HepG2 (cell line): ENCODE results near the gene PRRC2A. TPM values are rescaled to one million over a fixed set of nuclear protein-coding genes. Genes with fewer than 3 reads are reported as not detected.

Experiments used
- AKAP8 ChIP-seq: sonication (generic); formaldehyde crosslinking; IDR thresholded peaks from 2 replicates; pipeline ENCODE4 v1.5.1; 2020; ENCODE audit warnings: mild to moderate bottlenecking, missing genetic modification reagents
- ARNT ChIP-seq: fragments of 450-650 bp; IDR thresholded peaks from 2 replicates; pipeline ENCODE4 v1.6.1; 2017
- DMAP1 ChIP-seq: IDR thresholded peaks from 2 replicates; pipeline ENCODE4 v1.6.1; 2016
- ESRRA ChIP-seq: sonication (generic); formaldehyde crosslinking; IDR thresholded peaks from 2 replicates; pipeline ENCODE4 v1.5.1; 2020; ENCODE audit warnings: mild to moderate bottlenecking, low read depth, missing genetic modification reagents
- IKZF4 ChIP-seq: sonication (generic); formaldehyde crosslinking; IDR thresholded peaks from 2 replicates; pipeline ENCODE4 v1.5.1; 2020; ENCODE audit warnings: borderline replicate concordance, mild to moderate bottlenecking, low read depth, missing genetic modification reagents; ENCODE audit errors: not compliant biosample characterization
- KLF12 ChIP-seq: sonication (generic); formaldehyde crosslinking; IDR thresholded peaks from 2 replicates; pipeline ENCODE4 v1.4.0; 2020; ENCODE audit warnings: missing genetic modification reagents, borderline replicate concordance
- MTA3 ChIP-seq: sonication (generic); formaldehyde crosslinking; IDR thresholded peaks from 2 replicates; pipeline ENCODE4 v1.4.0; 2020; ENCODE audit warnings: missing genetic modification reagents
- PCBP1 ChIP-seq: fragments of 200-400 bp; formaldehyde crosslinking; IDR thresholded peaks from 2 replicates; pipeline ENCODE4 v1.6.1; 2017; ENCODE audit warnings: mild to moderate bottlenecking, low read depth, low read length, borderline replicate concordance
- TARDBP ChIP-seq: sonication (generic); formaldehyde crosslinking; IDR thresholded peaks from 2 replicates; pipeline ENCODE4 v1.8.0; 2022; ENCODE audit warnings: mild to moderate bottlenecking, missing genetic modification reagents
- THAP11 ChIP-seq: IDR thresholded peaks from 2 replicates; pipeline ENCODE4 v1.6.1; 2016; ENCODE audit warnings: missing biosample characterization, missing genetic modification reagents
- ZNF530 ChIP-seq: sonication (generic); formaldehyde crosslinking; IDR thresholded peaks from 2 replicates; pipeline ENCODE4 v1.5.0; 2020; ENCODE audit warnings: low read depth, mild to moderate bottlenecking, missing genetic modification reagents
- ZNF550 ChIP-seq: sonication (generic); formaldehyde crosslinking; IDR thresholded peaks from 2 replicates; pipeline ENCODE4 v1.4.0; 2020; ENCODE audit warnings: mild to moderate bottlenecking, missing genetic modification reagents, borderline replicate concordance
- ZNF773 ChIP-seq: sonication (generic); formaldehyde crosslinking; IDR thresholded peaks from 2 replicates; pipeline ENCODE4 v1.4.0; 2020; ENCODE audit warnings: missing genetic modification reagents, borderline replicate concordance
- ZNF792 ChIP-seq: IDR thresholded peaks from 2 replicates; pipeline ENCODE4 v1.6.1; 2016
- polyA plus RNA-seq, 8 experiments: library from polyadenylated mRNA; depleted of rRNA in 3 of 8; stranded (reverse) in 7 of 8; unstranded in 1 of 8; fragments of >200 nt; fragmentation: Illumina TruSeq in 4 of 8; extraction: Trizol in 4 of 8; gene quantifications; 2 replicates each; pipeline versions ENCODE4 v1.2.1 to v1.2.3, GENCODE V29; 2011 to 2016; ENCODE audit warnings: low read depth in 4 of 8, missing spikeins in 1 of 8, mixed read lengths in 1 of 8; ENCODE audit not compliant: insufficient read depth in 1 of 8
- total RNA-seq, 5 experiments: library from RNA; depleted of rRNA; stranded (reverse); fragments of >200 nt; fragmentation: Illumina TruSeq; extraction: Trizol; gene quantifications; 2 replicates each; pipeline ENCODE4 v1.2.3, GENCODE V29; 2016; ENCODE audit warnings: low read depth in 1 of 5
- TF ChIP-seq, protein P1 (sequence below): sonication (generic); formaldehyde crosslinking; IDR thresholded peaks from 2 replicates; pipeline ENCODE4 v1.5.0; 2020; ENCODE audit warnings: mild to moderate bottlenecking, missing genetic modification reagents, borderline replicate concordance
- TF ChIP-seq, protein P2 (sequence below): IDR thresholded peaks from 2 replicates; pipeline ENCODE4 v1.6.1; 2016; ENCODE audit warnings: mild to moderate bottlenecking
- TF ChIP-seq, protein P3 (sequence below): sonication (generic); formaldehyde crosslinking; IDR thresholded peaks from 2 replicates; pipeline ENCODE4 v1.4.0; 2020; ENCODE audit warnings: mild to moderate bottlenecking, missing genetic modification reagents
- TF ChIP-seq, protein P4 (sequence below), 2 experiments: fragments of 450-650 bp in 1 of 2; sonication (generic) in 1 of 2; formaldehyde crosslinking; IDR thresholded peaks; 2 replicates each; pipeline versions ENCODE4 v1.5.0 to v1.8.0; 2020 to 2022; ENCODE audit warnings: mild to moderate bottlenecking in 1 of 2, missing genetic modification reagents in 1 of 2
- TF ChIP-seq, protein P5 (sequence below): sonication (generic); formaldehyde crosslinking; IDR thresholded peaks from 2 replicates; pipeline ENCODE4 v1.8.0; 2022; ENCODE audit warnings: mild to moderate bottlenecking, missing genetic modification reagents, moderate library complexity
- TF ChIP-seq, protein P6 (sequence below): sonication (generic); formaldehyde crosslinking; IDR thresholded peaks from 2 replicates; pipeline ENCODE4 v1.8.0; 2022; ENCODE audit warnings: missing genetic modification reagents, low read depth, mild to moderate bottlenecking, borderline replicate concordance

PRRC2A gene
- total and polyA plus RNA-seq, 2 of the 13 experiments (the other 11 are each of a cell fraction or from before 2014, with no cell fraction given) = 38.9 to 47.4 TPM

DNA sequence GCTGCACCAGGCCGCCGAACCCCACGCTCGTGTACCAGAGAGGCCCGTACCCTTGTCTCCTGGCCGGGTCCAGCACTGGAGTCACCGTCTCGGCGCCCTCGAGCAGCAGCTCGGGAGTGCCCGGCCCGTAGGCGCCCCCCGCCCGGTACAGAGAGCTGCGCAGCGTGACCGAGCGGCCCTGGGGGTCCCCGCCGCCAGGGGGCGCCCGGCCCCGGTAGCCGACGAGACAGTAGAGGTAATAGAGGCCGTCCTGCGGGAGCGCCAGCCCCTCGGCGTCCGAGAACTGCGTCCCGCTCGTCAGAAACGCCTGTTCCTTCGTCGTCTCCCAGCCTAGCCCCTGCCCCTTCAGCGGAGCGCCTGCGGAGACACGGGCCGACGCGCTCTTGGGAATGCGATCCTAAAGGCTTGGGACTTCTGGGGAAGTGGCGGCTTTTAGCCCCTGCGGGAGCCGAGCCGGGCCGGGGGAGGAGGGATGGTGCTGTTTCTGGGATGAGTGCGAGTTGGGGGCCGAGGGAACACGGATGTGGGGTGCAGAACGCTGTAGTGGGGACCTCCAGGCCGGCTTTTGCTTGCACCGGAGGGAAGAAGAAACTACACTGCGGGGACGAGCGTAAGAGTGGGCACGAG, 39.6 kb upstream of the PRRC2A start (continued):
- TF ChIP-seq, protein P1, sequence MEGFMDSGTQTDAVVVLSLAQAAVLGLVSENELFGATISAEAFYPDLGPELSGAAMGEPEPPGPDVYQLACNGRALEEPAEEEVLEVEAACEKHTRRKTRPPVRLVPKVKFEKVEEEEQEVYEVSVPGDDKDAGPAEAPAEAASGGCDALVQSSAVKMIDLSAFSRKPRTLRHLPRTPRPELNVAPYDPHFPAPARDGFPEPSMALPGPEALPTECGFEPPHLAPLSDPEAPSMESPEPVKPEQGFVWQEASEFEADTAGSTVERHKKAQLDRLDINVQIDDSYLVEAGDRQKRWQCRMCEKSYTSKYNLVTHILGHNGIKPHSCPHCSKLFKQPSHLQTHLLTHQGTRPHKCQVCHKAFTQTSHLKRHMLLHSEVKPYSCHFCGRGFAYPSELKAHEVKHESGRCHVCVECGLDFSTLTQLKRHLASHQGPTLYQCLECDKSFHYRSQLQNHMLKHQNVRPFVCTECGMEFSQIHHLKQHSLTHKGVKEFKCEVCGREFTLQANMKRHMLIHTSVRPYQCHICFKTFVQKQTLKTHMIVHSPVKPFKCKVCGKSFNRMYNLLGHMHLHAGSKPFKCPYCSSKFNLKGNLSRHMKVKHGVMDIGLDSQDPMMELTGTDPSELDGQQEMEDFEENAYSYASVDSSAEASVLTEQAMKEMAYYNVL (CRISPR knock-in tag) = peak; percentile 88; the same call in 1 of the 2 replicates
- TF ChIP-seq KLF12 (CRISPR knock-in tag) (peak; percentile 54; the same call in 1 of the 2 replicates), MTA3 (no peak), ZNF792 (CRISPR knock-in tag) (peak; percentile 57; the same call in 1 of the 2 replicates), ESRRA (CRISPR knock-in tag) (no peak), ZNF530 (peak; percentile 81; the same call in 1 of the 2 replicates), PCBP1 (0 out of 2 replicates have a peak, but pooled peaks have one; percentile 30), AKAP8 (no peak), TARDBP (peak; percentile 55; the same call in 1 of the 2 replicates), ZNF550 (CRISPR knock-in tag) (peak; percentile 82; the same call in 1 of the 2 replicates), ARNT (no peak), ZNF773 (peak; percentile 57; the same call in 1 of the 2 replicates), IKZF4 (no peak), THAP11 (CRISPR knock-in tag) (peak; percentile 73), DMAP1 (CRISPR knock-in tag) (peak; percentile 64; the same call in 1 of the 2 replicates)
- TF ChIP-seq, protein P2, sequence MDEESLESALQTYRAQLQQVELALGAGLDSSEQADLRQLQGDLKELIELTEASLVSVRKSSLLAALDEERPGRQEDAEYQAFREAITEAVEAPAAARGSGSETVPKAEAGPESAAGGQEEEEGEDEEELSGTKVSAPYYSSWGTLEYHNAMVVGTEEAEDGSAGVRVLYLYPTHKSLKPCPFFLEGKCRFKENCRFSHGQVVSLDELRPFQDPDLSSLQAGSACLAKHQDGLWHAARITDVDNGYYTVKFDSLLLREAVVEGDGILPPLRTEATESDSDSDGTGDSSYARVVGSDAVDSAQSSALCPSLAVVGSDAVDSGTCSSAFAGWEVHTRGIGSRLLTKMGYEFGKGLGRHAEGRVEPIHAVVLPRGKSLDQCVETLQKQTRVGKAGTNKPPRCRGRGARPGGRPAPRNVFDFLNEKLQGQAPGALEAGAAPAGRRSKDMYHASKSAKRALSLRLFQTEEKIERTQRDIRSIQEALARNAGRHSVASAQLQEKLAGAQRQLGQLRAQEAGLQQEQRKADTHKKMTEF (CRISPR knock-in tag) = peak; percentile 91
- TF ChIP-seq, protein P3, sequence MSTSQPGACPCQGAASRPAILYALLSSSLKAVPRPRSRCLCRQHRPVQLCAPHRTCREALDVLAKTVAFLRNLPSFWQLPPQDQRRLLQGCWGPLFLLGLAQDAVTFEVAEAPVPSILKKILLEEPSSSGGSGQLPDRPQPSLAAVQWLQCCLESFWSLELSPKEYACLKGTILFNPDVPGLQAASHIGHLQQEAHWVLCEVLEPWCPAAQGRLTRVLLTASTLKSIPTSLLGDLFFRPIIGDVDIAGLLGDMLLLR (CRISPR knock-in tag) = peak; percentile 58
- TF ChIP-seq, protein P4, sequence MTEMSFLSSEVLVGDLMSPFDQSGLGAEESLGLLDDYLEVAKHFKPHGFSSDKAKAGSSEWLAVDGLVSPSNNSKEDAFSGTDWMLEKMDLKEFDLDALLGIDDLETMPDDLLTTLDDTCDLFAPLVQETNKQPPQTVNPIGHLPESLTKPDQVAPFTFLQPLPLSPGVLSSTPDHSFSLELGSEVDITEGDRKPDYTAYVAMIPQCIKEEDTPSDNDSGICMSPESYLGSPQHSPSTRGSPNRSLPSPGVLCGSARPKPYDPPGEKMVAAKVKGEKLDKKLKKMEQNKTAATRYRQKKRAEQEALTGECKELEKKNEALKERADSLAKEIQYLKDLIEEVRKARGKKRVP (CRISPR knock-in tag; IDR thresholded peaks at IDR 0.05) = 0 out of 4 replicates have a peak, but pooled peaks of 1 of the 2 experiments have one; percentile 12
- TF ChIP-seq, protein P5, sequence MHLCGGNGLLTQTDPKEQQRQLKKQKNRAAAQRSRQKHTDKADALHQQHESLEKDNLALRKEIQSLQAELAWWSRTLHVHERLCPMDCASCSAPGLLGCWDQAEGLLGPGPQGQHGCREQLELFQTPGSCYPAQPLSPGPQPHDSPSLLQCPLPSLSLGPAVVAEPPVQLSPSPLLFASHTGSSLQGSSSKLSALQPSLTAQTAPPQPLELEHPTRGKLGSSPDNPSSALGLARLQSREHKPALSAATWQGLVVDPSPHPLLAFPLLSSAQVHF (CRISPR knock-in tag) = no peak
- TF ChIP-seq, protein P6, sequence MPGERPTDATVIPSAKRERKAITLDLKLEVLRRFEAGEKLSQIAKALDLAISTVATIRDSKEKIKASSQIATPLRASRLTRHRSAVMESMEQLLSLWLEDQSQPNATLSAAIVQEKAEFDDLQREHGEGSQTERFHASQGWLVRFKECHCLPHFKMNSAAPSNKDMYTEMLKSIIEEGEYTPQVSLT = no peak
